Peyer's patch (tissue), 4 donors: ENCODE results near the gene SLC30A4.
A peak's percentile ranks its signal among the peaks of the same experiment; 100 is the strongest.

Experiments used
- CTCF ChIP-seq, 6 experiments: fragments of 450-650 bp in 4 of 6; fragments of 200-600 bp in 2 of 6; sonication (generic) in 1 of 6; IDR thresholded peaks; one replicate each; pipeline ENCODE4 v1.5.1; 2017 to 2019; ENCODE audit warnings: antibody characterized with exemption in 6 of 6, mild to moderate bottlenecking in 3 of 6, moderate library complexity in 1 of 6
- POLR2A ChIP-seq, 2 donors: fragments of 450-650 bp; IDR thresholded peaks; one replicate each; pipeline ENCODE4 v1.5.1; 2017; ENCODE audit warnings: antibody characterized with exemption in 2 of 2, mild to moderate bottlenecking in 2 of 2, moderate library complexity in 2 of 2

GRCh38 chr15:45522328-45523165, at the start of gene SLC30A4:
- TF ChIP-seq CTCF (IDR thresholded peaks at IDR 0.05): peak in 4 of 6 experiments; percentile 30 to 44 (median 40)
- peak; percentile 69 to 94 for TF ChIP-seq POLR2A (IDR thresholded peaks at IDR 0.05)
